Subcutaneous adipose tissue (tissue), 4 donors: ENCODE results near the gene PRCC. TPM values are rescaled to one million over a fixed set of nuclear protein-coding genes. Genes with fewer than 3 reads are reported as not detected.

Experiments
- total RNA-seq, 4 donors: library from RNA; depleted of rRNA; stranded (reverse); fragments of >200 nt; gene quantifications; one replicate each; pipeline ENCODE4 v1.1.0, GENCODE V29; 2016
- TF ChIP-seq, protein P1 (sequence below): fragments of 450-650 bp; IDR thresholded peaks from one replicate; pipeline ENCODE4 v1.5.1; 2016; ENCODE audit warnings: low read depth, mild to moderate bottlenecking, control low read depth, antibody characterized with exemption, moderate library complexity

Gene PRCC
- total RNA-seq, 4 donors from 2014 or later = 19.7 to 27.3 (median 21.3) TPM

DNA sequence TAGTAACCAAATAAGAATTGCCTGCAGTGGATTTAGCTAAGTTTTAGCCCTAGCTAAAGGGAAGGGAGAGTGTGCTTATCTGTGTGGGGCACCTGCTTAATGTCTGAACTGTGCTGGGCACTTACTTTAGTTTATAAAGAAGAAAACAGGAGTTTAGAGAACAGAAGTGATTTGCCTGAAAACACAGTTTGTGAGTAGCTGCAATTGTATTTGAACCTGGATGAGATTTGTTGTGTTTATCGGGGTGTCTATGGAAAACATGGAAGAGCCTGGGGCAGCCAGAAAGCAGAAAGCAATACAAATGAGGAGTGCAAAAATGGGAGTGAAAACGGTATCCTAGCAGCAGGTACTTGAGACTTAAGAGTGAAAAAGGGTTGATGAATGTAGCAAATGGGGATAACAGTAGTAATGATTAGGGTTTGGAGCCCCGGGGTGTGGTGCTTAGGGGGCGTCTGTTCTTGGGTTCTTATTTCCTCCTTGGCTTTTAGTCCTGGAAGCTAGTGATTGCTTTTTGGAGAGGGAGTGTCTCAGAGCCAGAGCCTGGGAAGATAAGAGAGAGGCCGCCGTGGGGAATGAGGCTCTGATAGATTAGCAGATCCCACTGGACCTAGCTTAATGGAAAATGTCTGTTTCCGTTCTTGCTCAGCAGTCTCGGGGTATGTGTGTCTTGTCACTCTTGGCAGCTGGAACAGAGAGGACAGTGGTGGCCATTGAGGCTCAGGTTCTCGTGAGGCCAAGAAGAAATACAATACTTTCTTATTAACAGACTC, 5.6 kb downstream of the PRCC start:
- TF ChIP-seq, protein P1, sequence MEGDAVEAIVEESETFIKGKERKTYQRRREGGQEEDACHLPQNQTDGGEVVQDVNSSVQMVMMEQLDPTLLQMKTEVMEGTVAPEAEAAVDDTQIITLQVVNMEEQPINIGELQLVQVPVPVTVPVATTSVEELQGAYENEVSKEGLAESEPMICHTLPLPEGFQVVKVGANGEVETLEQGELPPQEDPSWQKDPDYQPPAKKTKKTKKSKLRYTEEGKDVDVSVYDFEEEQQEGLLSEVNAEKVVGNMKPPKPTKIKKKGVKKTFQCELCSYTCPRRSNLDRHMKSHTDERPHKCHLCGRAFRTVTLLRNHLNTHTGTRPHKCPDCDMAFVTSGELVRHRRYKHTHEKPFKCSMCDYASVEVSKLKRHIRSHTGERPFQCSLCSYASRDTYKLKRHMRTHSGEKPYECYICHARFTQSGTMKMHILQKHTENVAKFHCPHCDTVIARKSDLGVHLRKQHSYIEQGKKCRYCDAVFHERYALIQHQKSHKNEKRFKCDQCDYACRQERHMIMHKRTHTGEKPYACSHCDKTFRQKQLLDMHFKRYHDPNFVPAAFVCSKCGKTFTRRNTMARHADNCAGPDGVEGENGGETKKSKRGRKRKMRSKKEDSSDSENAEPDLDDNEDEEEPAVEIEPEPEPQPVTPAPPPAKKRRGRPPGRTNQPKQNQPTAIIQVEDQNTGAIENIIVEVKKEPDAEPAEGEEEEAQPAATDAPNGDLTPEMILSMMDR = no peak

DNA sequence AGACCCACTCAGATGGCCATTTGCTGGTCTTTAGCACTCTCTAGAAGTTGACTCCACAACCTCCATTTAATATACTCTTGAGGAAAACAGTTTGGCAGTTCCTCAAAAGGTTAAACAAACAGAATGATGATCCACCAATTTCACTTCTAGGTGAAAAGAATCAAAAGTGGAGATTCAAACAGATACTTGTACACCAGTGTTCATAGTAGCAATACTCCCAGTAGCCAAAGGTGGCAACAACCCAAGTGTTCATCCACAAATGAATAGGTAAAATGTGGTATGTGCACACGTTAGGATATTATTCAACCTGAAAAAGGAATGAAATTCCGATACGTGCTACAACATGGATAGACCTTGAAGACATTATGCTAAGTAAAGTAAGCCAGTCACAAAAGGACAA, 6.3 kb downstream of the PRCC start:
- TF ChIP-seq, protein P1 = no peak

DNA sequence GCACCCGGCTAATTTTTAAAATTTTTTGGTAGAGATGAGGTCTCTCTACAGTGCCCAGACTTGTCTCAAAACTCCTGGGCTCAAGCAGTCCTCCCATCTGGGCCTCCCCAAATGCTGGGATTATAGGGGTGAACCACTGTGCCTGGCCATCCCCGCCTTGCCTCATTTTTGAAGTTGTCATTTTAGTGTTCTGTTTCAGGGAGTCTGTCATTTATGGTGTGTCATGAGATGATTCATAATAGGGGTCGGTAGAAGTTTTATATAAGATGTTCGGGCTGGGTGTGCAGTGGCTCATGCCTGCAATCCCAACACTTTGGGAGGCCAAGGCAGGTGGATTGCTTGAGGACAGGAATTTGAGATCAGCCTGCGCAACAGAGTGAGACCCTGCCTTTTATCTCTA, 8.5 kb downstream of the PRCC start:
- TF ChIP-seq, protein P1 = no peak

DNA sequence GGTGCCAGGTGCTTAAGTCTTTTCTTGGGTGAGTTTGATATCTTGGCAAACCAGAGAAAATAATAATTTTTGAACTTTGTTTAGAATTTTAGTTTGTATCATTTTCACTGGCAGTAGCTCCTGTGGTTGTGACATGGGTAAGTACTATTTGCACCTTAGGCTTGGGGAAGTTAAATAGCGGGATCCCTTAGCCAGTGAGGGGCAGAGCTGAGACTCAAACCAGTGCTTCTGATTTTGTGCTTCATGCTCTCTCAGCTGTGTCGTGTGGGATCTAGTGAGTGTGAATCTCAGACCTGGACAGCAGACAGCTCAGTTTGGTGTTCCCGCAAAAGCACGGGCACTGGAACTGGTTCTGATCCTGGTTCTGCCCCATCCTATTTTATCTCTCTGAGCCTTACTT, 9.6 kb downstream of the PRCC start:
- TF ChIP-seq, protein P1 = no peak

DNA sequence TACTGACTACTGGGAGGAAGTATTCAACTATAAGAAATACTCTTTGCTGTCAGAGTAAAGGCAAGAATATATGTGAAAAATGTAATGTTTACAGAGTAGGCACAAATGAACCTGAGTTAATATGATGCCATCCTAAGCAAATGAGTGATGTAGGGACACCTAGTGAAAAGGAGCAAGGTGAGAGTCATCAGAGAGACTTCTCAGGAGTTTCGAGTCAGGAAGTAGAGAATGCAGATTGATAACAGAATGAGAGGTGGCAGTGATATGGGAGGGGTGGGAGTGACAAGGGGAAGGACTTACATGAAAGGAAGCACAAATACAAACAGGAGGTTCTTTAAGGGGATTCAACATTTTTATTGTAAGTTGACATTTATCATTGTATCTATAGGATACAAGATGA, 10.2 kb downstream of the PRCC start:
- TF ChIP-seq, protein P1 = no peak

DNA sequence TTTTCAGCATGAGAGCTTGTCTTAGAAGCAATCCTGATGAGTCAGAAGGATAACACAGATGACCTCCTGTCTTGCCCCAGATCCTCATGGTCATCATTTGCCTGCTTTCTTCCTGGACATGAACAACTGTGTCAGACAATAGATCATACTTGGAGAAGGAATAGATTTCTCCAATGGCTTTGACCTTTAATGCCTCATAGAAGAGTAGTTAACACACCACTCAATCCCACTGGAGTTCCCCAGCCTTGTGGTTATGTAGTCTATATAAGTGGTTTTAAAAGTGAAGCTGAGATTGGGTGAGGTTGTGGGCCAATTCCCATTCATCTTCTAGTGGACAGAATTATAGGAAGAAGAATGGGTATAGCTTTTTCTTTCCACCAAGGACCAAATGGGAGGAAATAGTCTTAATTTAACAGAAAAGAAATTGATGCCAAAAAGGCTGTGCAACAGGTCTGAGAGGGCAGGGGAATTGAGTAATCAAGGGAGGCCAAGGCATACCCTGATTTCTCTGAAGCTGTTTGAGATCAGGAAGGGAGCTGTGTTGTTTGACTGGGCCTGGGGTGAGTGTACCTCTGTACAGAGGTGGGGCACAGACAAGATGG, 14.4 kb downstream of the PRCC start:
- TF ChIP-seq, protein P1 = no peak

DNA sequence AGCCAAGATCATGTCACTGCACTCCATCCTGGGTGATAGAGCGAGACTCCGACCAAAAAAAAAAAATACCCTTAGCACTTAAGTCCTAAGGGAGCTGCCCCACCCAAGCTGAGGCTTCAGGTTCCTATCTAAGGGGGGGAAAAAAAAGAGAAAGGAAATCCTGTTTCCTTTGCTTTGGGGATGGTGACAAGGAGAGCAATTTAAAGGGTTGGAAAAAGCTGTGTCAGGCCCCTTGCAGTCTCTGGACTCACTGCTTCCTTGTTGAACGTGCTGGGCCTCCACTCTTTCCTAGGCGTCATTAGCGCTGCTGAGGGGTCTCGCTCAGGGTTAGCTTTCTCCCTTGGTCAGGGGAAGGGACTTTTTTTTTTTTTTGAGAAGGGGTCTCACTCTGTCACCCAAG, 18.1 kb downstream of the PRCC start:
- TF ChIP-seq, protein P1 = no peak
